Activated CD4-positive, alpha-beta memory T cell treated with anti-CD3 and anti-CD28 coated beads, Interleukin-2, amount 10 ng/mL, durations not matched to agents 7 days and 5 days (primary cell): ENCODE measurements around the gene COG5. TPM values are rescaled to one million over a fixed set of nuclear protein-coding genes. Genes with fewer than 3 reads are reported as not detected.

ENCODE experiments used
- CTCF ChIA-PET: fragments of 350-600 bp; sonication (Branson Sonifier 250); formaldehyde crosslinking; loops from one replicate; lab custom pipeline; 2021; ENCODE audit warnings: antibody characterized with exemption, inconsistent platforms; lab: Charles Lee
- POLR2A ChIA-PET: fragments of 350-600 bp; sonication (Branson Sonifier 250); formaldehyde crosslinking; loops from one replicate; lab custom pipeline; 2021; ENCODE audit warnings: antibody characterized with exemption; lab: Charles Lee
- DNase-seq: peaks from one replicate; pipeline ENCODE4 v3.0.0-alpha.2; 2020
- H3K27ac Mint-ChIP-seq: one replicate; pipeline ENCODE4 v1.8.0; 2021; ENCODE audit warnings: mild to moderate bottlenecking, mixed read lengths
- H3K27me3 Mint-ChIP-seq: one replicate; pipeline ENCODE4 v1.8.0; 2021; ENCODE audit warnings: mixed read lengths
- H3K36me3 Mint-ChIP-seq: one replicate; pipeline ENCODE4 v1.8.0; 2021; ENCODE audit warnings: low read depth, mixed read lengths
- H3K4me1 Mint-ChIP-seq: one replicate; pipeline ENCODE4 v1.8.0; 2021; ENCODE audit warnings: mixed read lengths
- H3K4me3 Mint-ChIP-seq: one replicate; pipeline ENCODE4 v1.8.0; 2021; ENCODE audit warnings: mild to moderate bottlenecking, mixed read lengths
- H3K9me3 Mint-ChIP-seq: one replicate; pipeline ENCODE4 v1.8.0; 2021; ENCODE audit warnings: mixed read lengths
- total RNA-seq, 2 experiments: library from RNA; stranded (reverse); gene quantifications; one replicate each; pipeline ENCODE4 v1.2.3, GENCODE V29; 2021

Gene COG5
- total RNA-seq, 2 experiments from 2014 or later: 40.1 to 45.3 TPM

GRCh38 chr7:107593025-107593410, 29.3 kb upstream of the COG5 start:
- no peak for DNase-seq
- Mint-ChIP-seq H3K4me1 (no peaks in the 10 kb centered on the region), H3K9me3 (no peaks in the 10 kb centered on the region), H3K36me3 (peaks cover 39% of the 10 kb centered on the region), H3K27me3 (no peaks in the 10 kb centered on the region), H3K27ac (no peak overlapping the region), H3K4me3 (no peak overlapping the region)
- ChIA-PET CTCF (interaction anchor here (1.1 kb wide), 1 partner anchor 68 kb away, joined by 3 read pairs; no protein-coding TSS in a partner anchor), POLR2A (interaction anchor here (0.9 to 1.1 kb wide), 2 partner anchors 29 to 68 kb away, joined by 3 to 4 read pairs; partner anchors contain the start of genes COG5, DUS4L and SLC26A4)

GRCh38 chr7:107592361-107593024, 28.8 kb upstream of the COG5 start:
- Mint-ChIP-seq H3K36me3 (peaks cover 39% of the 10 kb centered on the region), H3K9me3 (no peaks in the 10 kb centered on the region), H3K27ac (no peak overlapping the region), H3K4me3 (no peak overlapping the region), H3K4me1 (no peaks in the 10 kb centered on the region), H3K27me3 (no peaks in the 10 kb centered on the region)
- CTCF ChIA-PET: no interaction called here
- POLR2A ChIA-PET: interaction anchor here (0.9 to 1.1 kb wide), 2 partner anchors 29 to 69 kb away, joined by 3 to 4 read pairs; partner anchors contain the start of genes COG5, DUS4L and SLC26A4
- DNase-seq: no peak

GRCh38 chr7:107591421-107591820, 27.7 kb upstream of the COG5 start:
- Mint-ChIP-seq H3K4me3 (no peak overlapping the region), H3K4me1 (no peaks in the 10 kb centered on the region), H3K27ac (no peak overlapping the region), H3K36me3 (peaks cover 42% of the 10 kb centered on the region), H3K9me3 (no peaks in the 10 kb centered on the region), H3K27me3 (no peaks in the 10 kb centered on the region)
- POLR2A ChIA-PET: interaction anchor here (0.7 kb wide), 1 partner anchor 10 kb away, joined by 3 read pairs; no protein-coding TSS in a partner anchor
- no peak for DNase-seq
- CTCF ChIA-PET: no interaction called here

- Mint-ChIP-seq H3K4me1 (peaks cover 8% of the 10 kb centered on the region), H3K27ac (no peak overlapping the region), H3K4me3 (no peak overlapping the region), H3K27me3 (no peaks in the 10 kb centered on the region), H3K36me3 (peaks cover 48% of the 10 kb centered on the region), H3K9me3 (no peaks in the 10 kb centered on the region)
- ChIA-PET POLR2A (no interaction called here), CTCF (no interaction called here)
- DNase-seq: no peak
These were observed 24.9 kb upstream of the COG5 start for GRCh38 chr7:107588529-107589130.

GRCh38 chr7:107584716-107585115, 21.0 kb upstream of the COG5 start:
- H3K27ac Mint-ChIP-seq: no peak overlapping the region
- CTCF ChIA-PET: no interaction called here
- no peaks in the 10 kb centered on the region for H3K27me3 Mint-ChIP-seq
- peaks cover 27% of the 10 kb centered on the region for H3K4me1 Mint-ChIP-seq
- no peak for DNase-seq
- H3K36me3 Mint-ChIP-seq: peaks cover 42% of the 10 kb centered on the region
- H3K9me3 Mint-ChIP-seq: no peaks in the 10 kb centered on the region
- no peak overlapping the region for H3K4me3 Mint-ChIP-seq
- POLR2A ChIA-PET: interaction anchor here (0.9 to 1.6 kb wide), 2 partner anchors 11 to 74 kb away, joined by 3 to 4 read pairs; no protein-coding TSS in a partner anchor

GRCh38 chr7:107582875-107583274, 19.2 kb upstream of the COG5 start:
- Mint-ChIP-seq H3K36me3 (peaks cover 38% of the 10 kb centered on the region), H3K27me3 (no peaks in the 10 kb centered on the region), H3K27ac (no peak overlapping the region), H3K9me3 (no peaks in the 10 kb centered on the region), H3K4me3 (no peak overlapping the region), H3K4me1 (peaks cover 34% of the 10 kb centered on the region)
- POLR2A ChIA-PET: interaction anchor here (0.9 to 1.6 kb wide), 4 partner anchors 19 to 160 kb away, joined by 4 to 5 read pairs (median 4); partner anchors contain the start of genes COG5 and DUS4L
- no peak for DNase-seq
- CTCF ChIA-PET: interaction anchor here (1.0 to 2.1 kb wide), 2 partner anchors 75 to 78 kb away, joined by 3 to 8 read pairs; partner anchors contain the start of gene SLC26A4

- ChIA-PET CTCF (interaction anchor here (0.5 to 2.1 kb wide), 4 partner anchors 18 to 293 kb away, joined by 3 to 8 read pairs (median 5); partner anchors contain the start of genes COG5, DUS4L and SLC26A4), POLR2A (interaction anchor here (0.6 to 0.9 kb wide), 3 partner anchors 9 to 80 kb away, joined by 3 to 6 read pairs (median 3); partner anchors contain the start of gene SLC26A4)
- peaks cover 34% of the 10 kb centered on the region for H3K4me1 Mint-ChIP-seq
- peaks cover 33% of the 10 kb centered on the region for H3K36me3 Mint-ChIP-seq
- no peak for DNase-seq
- no peak overlapping the region for H3K27ac Mint-ChIP-seq
- no peaks in the 10 kb centered on the region for H3K27me3 Mint-ChIP-seq
- peak overlapping the region; percentile 87 for H3K4me3 Mint-ChIP-seq
- H3K9me3 Mint-ChIP-seq: no peaks in the 10 kb centered on the region
These were observed 17.8 kb upstream of the COG5 start for GRCh38 chr7:107581387-107582013.

GRCh38 chr7:107580716-107581383, 17.1 kb upstream of the COG5 start:
- Mint-ChIP-seq H3K4me1 (peaks cover 32% of the 10 kb centered on the region), H3K4me3 (peak overlapping the region; percentile 87), H3K36me3 (peaks cover 28% of the 10 kb centered on the region), H3K27me3 (no peaks in the 10 kb centered on the region), H3K9me3 (no peaks in the 10 kb centered on the region), H3K27ac (peak overlapping the region; percentile 61)
- DNase-seq: no peak
- ChIA-PET POLR2A (interaction anchor here (0.7 to 2.3 kb wide), 7 partner anchors 16 to 163 kb away, joined by 3 to 32 read pairs (median 8); partner anchors contain the start of genes CBLL1, COG5, DUS4L and SLC26A4), CTCF (interaction anchor here (1.4 to 2.1 kb wide), 5 partner anchors 10 to 294 kb away, joined by 3 to 8 read pairs (median 4); partner anchors contain the start of genes CBLL1, COG5, DUS4L and SLC26A4)

GRCh38 chr7:107579885-107580715, 16.4 kb upstream of the COG5 start, which contains the start of gene BCAP29:
Gene BCAP29, plus strand, starts transcription at chr7:107580246. Its CDS starts 527 bp downstream, at chr7:107580773.
- Mint-ChIP-seq H3K9me3 (no peaks in the 10 kb centered on the region), H3K27me3 (no peaks in the 10 kb centered on the region), H3K4me3 (peak within 1 kb of the TSS; percentile 87), H3K36me3 (peaks cover 21% of the 10 kb centered on the region), H3K27ac (peak within 1 kb of the TSS; percentile 82), H3K4me1 (peaks cover 32% of the 10 kb centered on the region)
- ChIA-PET POLR2A (interaction anchor here (0.6 to 2.3 kb wide), 10 partner anchors 11 to 164 kb away, joined by 3 to 32 read pairs (median 5); partner anchors contain the start of genes CBLL1, COG5, DUS4L and SLC26A4), CTCF (interaction anchor here (1.0 to 1.7 kb wide), 4 partner anchors 10 to 163 kb away, joined by 3 to 11 read pairs (median 4); partner anchors contain the start of genes CBLL1, COG5, DUS4L and SLC26A4)
- peak; percentile 74 for DNase-seq

- H3K27me3 Mint-ChIP-seq: no peaks in the 10 kb centered on the region
- DNase-seq: no peak
- peak overlapping the region; percentile 82 for H3K27ac Mint-ChIP-seq
- ChIA-PET CTCF (interaction anchor here (1.0 to 1.7 kb wide), 4 partner anchors 9 to 164 kb away, joined by 3 to 11 read pairs (median 4); partner anchors contain the start of genes CBLL1, COG5, DUS4L and SLC26A4), POLR2A (interaction anchor here (0.6 to 2.3 kb wide), 9 partner anchors 10 to 164 kb away, joined by 3 to 32 read pairs (median 5); partner anchors contain the start of genes CBLL1, COG5, DUS4L and SLC26A4)
- H3K36me3 Mint-ChIP-seq: peaks cover 19% of the 10 kb centered on the region
- H3K9me3 Mint-ChIP-seq: no peaks in the 10 kb centered on the region
- peak overlapping the region; percentile 87 for H3K4me3 Mint-ChIP-seq
- H3K4me1 Mint-ChIP-seq: peaks cover 30% of the 10 kb centered on the region
These were observed 15.8 kb upstream of the COG5 start for GRCh38 chr7:107579554-107579884.

- H3K36me3 Mint-ChIP-seq: peaks cover 32% of the 10 kb centered on the region
These were observed 9.8 kb upstream of the COG5 start for GRCh38 chr7:107573537-107573936.

More at GRCh38 chr7:107573537-107573936, 9.8 kb upstream of the COG5 start:
- ChIA-PET CTCF (no interaction called here), POLR2A (interaction anchor here (1.0 kb wide), 1 partner anchor 9 kb away, joined by 3 read pairs; the partner anchor contains the start of genes COG5 and DUS4L)
- Mint-ChIP-seq H3K27me3 (no peaks in the 10 kb centered on the region), H3K9me3 (no peaks in the 10 kb centered on the region), H3K4me1 (peaks cover 2% of the 10 kb centered on the region), H3K4me3 (no peak overlapping the region), H3K27ac (no peak overlapping the region)
- no peak for DNase-seq
